H9 (cell line): Measurements from ENCODE around the gene APBA2. TPM values are rescaled to one million over a fixed set of nuclear protein-coding genes. Genes with fewer than 3 reads are reported as not detected.

Experiments used
- DNase-seq: peaks from one replicate; pipeline ENCODE4 v3.0.0-alpha.2; 2017
- H2AFZ ChIP-seq: one replicate; pipeline ENCODE4 v1.6.1; 2013; ENCODE audit warnings: mild to moderate bottlenecking, low read length, control low read depth, moderate library complexity
- H2AK5ac ChIP-seq: 2 replicates; pipeline ENCODE4 v1.6.1; 2013; ENCODE audit warnings: low read length, control low read depth, mixed read lengths; ENCODE audit not compliant: insufficient read length
- H2BK120ac ChIP-seq: one replicate; pipeline ENCODE4 v1.6.1; 2013; ENCODE audit warnings: low read depth, mild to moderate bottlenecking, low read length, control low read depth, inconsistent platforms; ENCODE audit not compliant: poor library complexity, severe bottlenecking
- H2BK12ac ChIP-seq: 2 replicates; pipeline ENCODE4 v1.6.1; 2013; ENCODE audit warnings: low read length, control low read depth, mixed read lengths, low read depth; ENCODE audit not compliant: insufficient read length
- H2BK15ac ChIP-seq: 2 replicates; pipeline ENCODE4 v1.6.1; 2013; ENCODE audit warnings: low read depth, low read length, control low read depth
- H2BK20ac ChIP-seq: one replicate; pipeline ENCODE4 v1.6.1; 2013; ENCODE audit warnings: low read depth, mild to moderate bottlenecking, low read length, control low read depth, inconsistent platforms; ENCODE audit not compliant: poor library complexity, severe bottlenecking
- H2BK5ac ChIP-seq: 2 replicates; pipeline ENCODE4 v1.6.1; 2013; ENCODE audit warnings: low read length, control low read depth, mixed read lengths; ENCODE audit not compliant: insufficient read length
- H3K14ac ChIP-seq: 2 replicates; pipeline ENCODE4 v1.6.1; 2013; ENCODE audit warnings: low read length, control low read depth; ENCODE audit not compliant: insufficient read depth
- H3K18ac ChIP-seq: 2 replicates; pipeline ENCODE4 v1.6.1; 2013; ENCODE audit warnings: low read depth, mild to moderate bottlenecking, mixed read lengths, low read length, control low read depth; ENCODE audit not compliant: insufficient read length
- H3K23ac ChIP-seq: 2 replicates; pipeline ENCODE4 v1.6.1; 2013; ENCODE audit warnings: low read length, control low read depth, mixed read lengths, low read depth; ENCODE audit not compliant: insufficient read length
- H3K23me2 ChIP-seq: 2 replicates; pipeline ENCODE4 v1.6.1; 2013; ENCODE audit warnings: low read depth, mild to moderate bottlenecking, mixed read lengths, low read length, control low read depth; ENCODE audit not compliant: insufficient read length, poor library complexity, severe bottlenecking
- H3K27ac ChIP-seq: 2 replicates; pipeline ENCODE4 v1.5.1; 2013; ENCODE audit warnings: low read length, control low read depth, mixed read lengths, low read depth; ENCODE audit not compliant: insufficient read length
- H3K27me3 ChIP-seq: 2 replicates; pipeline ENCODE4 v1.6.1; 2013; ENCODE audit warnings: low read length, control low read depth, inconsistent platforms; ENCODE audit not compliant: insufficient read depth
- H3K4ac ChIP-seq: 2 replicates; pipeline ENCODE4 v1.6.1; 2013; ENCODE audit warnings: low read depth, mild to moderate bottlenecking, control low read depth, inconsistent platforms, low read length, moderate library complexity
- H3K4me1 ChIP-seq: 2 replicates; pipeline ENCODE4 v1.6.1; 2013; ENCODE audit warnings: low read length, control low read depth, inconsistent platforms; ENCODE audit not compliant: insufficient read depth
- H3K4me2 ChIP-seq: 2 replicates; pipeline ENCODE4 v1.6.1; 2013; ENCODE audit warnings: low read length, control low read depth, mixed read lengths; ENCODE audit not compliant: insufficient read length, insufficient read depth
- H3K56ac ChIP-seq: 2 replicates; pipeline ENCODE4 v1.6.1; 2013; ENCODE audit warnings: low read depth, mild to moderate bottlenecking, mixed read lengths, low read length, control low read depth; ENCODE audit not compliant: insufficient read length
- H3K79me1 ChIP-seq: 2 replicates; pipeline ENCODE4 v1.6.1; 2013; ENCODE audit warnings: low read depth, mild to moderate bottlenecking, moderate library complexity, low read length, control low read depth, inconsistent platforms; ENCODE audit not compliant: insufficient read depth, poor library complexity, severe bottlenecking
- H3K79me2 ChIP-seq: 2 replicates; pipeline ENCODE4 v1.6.1; 2013; ENCODE audit warnings: low read length, control low read depth, inconsistent platforms; ENCODE audit not compliant: insufficient read depth
- H3K9ac ChIP-seq: 2 replicates; pipeline ENCODE4 v1.6.1; 2013; ENCODE audit warnings: low read length, control low read depth, mixed read lengths; ENCODE audit not compliant: insufficient read length; ENCODE audit errors: extremely low read depth
- H3K9me3 ChIP-seq: one replicate; pipeline ENCODE4 v1.6.1; 2013; ENCODE audit warnings: low read depth, low read length, inconsistent platforms; ENCODE audit not compliant: control insufficient read depth
- H3T11ph ChIP-seq: one replicate; pipeline ENCODE4 v1.6.1; 2013; ENCODE audit warnings: mild to moderate bottlenecking, low read length, control low read depth, inconsistent platforms
- H4K20me1 ChIP-seq: one replicate; pipeline ENCODE4 v1.6.1; 2013; ENCODE audit not compliant: control insufficient read depth, insufficient read length, insufficient read depth
- H4K5ac ChIP-seq: 2 replicates; pipeline ENCODE4 v1.6.1; 2013; ENCODE audit warnings: low read depth, mild to moderate bottlenecking, mixed read lengths, low read length, control low read depth; ENCODE audit not compliant: insufficient read length
- H4K8ac ChIP-seq: replicated peaks from 2 replicates; pipeline ENCODE4 v1.6.1; 2013; ENCODE audit warnings: low read length, control low read depth, mixed read lengths, low read depth; ENCODE audit not compliant: insufficient read length
- H4K91ac ChIP-seq: 2 replicates; pipeline ENCODE4 v1.6.1; 2013; ENCODE audit warnings: low read depth, mild to moderate bottlenecking, moderate library complexity, mixed read lengths, low read length, control low read depth; ENCODE audit not compliant: insufficient read length
- H3K27ac Mint-ChIP-seq, 3 experiments: 2 replicates in 2 of 3; 3 replicates in 1 of 3; pipeline ENCODE4 v1.8.0; 2020 to 2021; ENCODE audit warnings: mixed read lengths in 3 of 3, mild to moderate bottlenecking in 1 of 3, moderate library complexity in 1 of 3
- H3K27me3 Mint-ChIP-seq: 2 replicates; pipeline ENCODE4 v1.8.0; 2021; ENCODE audit warnings: low read depth, mild to moderate bottlenecking, moderate library complexity, mixed read lengths
- H3K36me3 Mint-ChIP-seq, 3 experiments: 2 replicates in 2 of 3; 3 replicates in 1 of 3; pipeline ENCODE4 v1.8.0; 2020 to 2021; ENCODE audit warnings: low read depth in 3 of 3, mixed read lengths in 3 of 3; ENCODE audit not compliant: insufficient read depth in 1 of 3
- H3K4me1 Mint-ChIP-seq, 2 experiments: 2 replicates each; pipeline ENCODE4 v1.8.0; 2020; ENCODE audit warnings: mixed read lengths in 2 of 2
- H3K4me3 Mint-ChIP-seq, 2 experiments: 2 replicates in 1 of 2; 3 replicates in 1 of 2; pipeline ENCODE4 v1.8.0; 2020 to 2021; ENCODE audit warnings: mild to moderate bottlenecking in 2 of 2, mixed read lengths in 2 of 2, moderate library complexity in 1 of 2
- H3K9me3 Mint-ChIP-seq, 2 experiments: 2 replicates in 1 of 2; 3 replicates in 1 of 2; pipeline ENCODE4 v1.8.0; 2020; ENCODE audit warnings: mild to moderate bottlenecking in 2 of 2, mixed read lengths in 2 of 2, moderate library complexity in 1 of 2
- WGBS: extraction: QIAGEN DNeasy Blood & Tissue Kit; methylation state at CpG from one replicate; pipeline ENCODE4 v1.1.7; 2013; ENCODE audit warnings: missing lambda C conversion rate, low lambda C conversion rate, mixed read lengths; ENCODE audit not compliant: insufficient read length; ENCODE audit errors: extremely low coverage; 5-methylcytosine and 5-hydroxymethylcytosine counted together
- total RNA-seq: library from RNA; stranded (reverse); gene quantifications from 2 replicates; pipeline ENCODE4 v1.2.1, GENCODE V29; 2021
- TF ChIP-seq, protein P1 (sequence below): fragments of 200-600 bp; sonication (generic); conservative IDR thresholded peaks from 3 replicates; pipeline ENCODE4 v1.8.0; 2021; ENCODE audit warnings: antibody characterized with exemption, mild to moderate bottlenecking

Gene APBA2
- total RNA-seq, 1 experiment from 2014 or later: 14.3 TPM

GRCh38 chr15:29121369-29121656, 235.5 kb downstream of the APBA2 start:
- no peaks in the 10 kb centered on the region for H3K79me2 ChIP-seq
- H3K4me1 ChIP-seq: no peaks in the 10 kb centered on the region

More at GRCh38 chr15:29121369-29121656, 235.5 kb downstream of the APBA2 start:
- Histone ChIP-seq H3T11ph (no peak overlapping the region), H4K20me1 (no peaks in the 10 kb centered on the region), H2BK15ac (no peak overlapping the region), H3K23ac (no peak overlapping the region), H3K27ac (no peak overlapping the region), H4K91ac (no peak overlapping the region), H3K79me1 (no peaks in the 10 kb centered on the region), H3K9ac (no peak overlapping the region), H2BK20ac (no peak overlapping the region), H2BK5ac (no peak overlapping the region), H4K5ac (no peak overlapping the region), H4K8ac (no peak overlapping the region), H2AFZ (no peak overlapping the region), H3K56ac (no peak overlapping the region), H3K4me2 (no peak overlapping the region), H2BK12ac (no peak overlapping the region), H3K14ac (no peak overlapping the region), H3K9me3 (no peaks in the 10 kb centered on the region), H3K4ac (no peak overlapping the region), H2BK120ac (no peak overlapping the region), H3K23me2 (no peaks in the 10 kb centered on the region), H3K27me3 (no peaks in the 10 kb centered on the region), H2AK5ac (no peak overlapping the region), H3K18ac (no peak overlapping the region)
- no peak overlapping the region for H3K27ac Mint-ChIP-seq
- TF ChIP-seq, protein P1, sequence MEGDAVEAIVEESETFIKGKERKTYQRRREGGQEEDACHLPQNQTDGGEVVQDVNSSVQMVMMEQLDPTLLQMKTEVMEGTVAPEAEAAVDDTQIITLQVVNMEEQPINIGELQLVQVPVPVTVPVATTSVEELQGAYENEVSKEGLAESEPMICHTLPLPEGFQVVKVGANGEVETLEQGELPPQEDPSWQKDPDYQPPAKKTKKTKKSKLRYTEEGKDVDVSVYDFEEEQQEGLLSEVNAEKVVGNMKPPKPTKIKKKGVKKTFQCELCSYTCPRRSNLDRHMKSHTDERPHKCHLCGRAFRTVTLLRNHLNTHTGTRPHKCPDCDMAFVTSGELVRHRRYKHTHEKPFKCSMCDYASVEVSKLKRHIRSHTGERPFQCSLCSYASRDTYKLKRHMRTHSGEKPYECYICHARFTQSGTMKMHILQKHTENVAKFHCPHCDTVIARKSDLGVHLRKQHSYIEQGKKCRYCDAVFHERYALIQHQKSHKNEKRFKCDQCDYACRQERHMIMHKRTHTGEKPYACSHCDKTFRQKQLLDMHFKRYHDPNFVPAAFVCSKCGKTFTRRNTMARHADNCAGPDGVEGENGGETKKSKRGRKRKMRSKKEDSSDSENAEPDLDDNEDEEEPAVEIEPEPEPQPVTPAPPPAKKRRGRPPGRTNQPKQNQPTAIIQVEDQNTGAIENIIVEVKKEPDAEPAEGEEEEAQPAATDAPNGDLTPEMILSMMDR: no peak
- no peaks in the 10 kb centered on the region for H3K27me3 Mint-ChIP-seq
- no CpG with 5 or more reads among the region's 7 CpGs for WGBS
- no peak overlapping the region for H3K4me3 Mint-ChIP-seq
- H3K9me3 Mint-ChIP-seq: no peaks in the 10 kb centered on the region
- H3K4me1 Mint-ChIP-seq: peaks cover 2 to 9% of the 10 kb centered on the region in 2 experiments; a peak in 3 of 4 replicates
- no peaks in the 10 kb centered on the region; a peak in 2 of 7 replicates for H3K36me3 Mint-ChIP-seq
- DNase-seq: no peak
